ENCODE results near the gene TTC9C. TPM values are rescaled to one million over a fixed set of nuclear protein-coding genes. Genes with fewer than 3 reads are reported as not detected.
A peak's percentile ranks its signal among the peaks of the same experiment; 100 is the strongest.

Gene TTC9C
- total and polyA plus RNA-seq, 2 of the 13 experiments (the other 11 are each of a cell fraction or from before 2014, with no cell fraction given): 28.0 to 36.4 TPM

GRCh38 chr11:62771144-62772021 lies 43.1 kb downstream of the TTC9C start, which contains the start of gene TAF6L (continued):
- TF ChIP-seq ATF2 (CRISPR knock-in tag; IDR thresholded peaks at IDR 0.05): no peak; the same call in 1 of the 2 replicates
- TF ChIP-seq PAWR (CRISPR knock-in tag; IDR thresholded peaks at IDR 0.05; ENCODE audit: borderline replicate concordance): no peak
- peak; percentile 51; the same call in 1 of the 2 replicates for TF ChIP-seq ZNF556 (CRISPR knock-in tag; IDR thresholded peaks at IDR 0.05; ENCODE audit: borderline replicate concordance)
- peak; percentile 67; the same call in 1 of the 2 replicates for TF ChIP-seq KDM3A (CRISPR knock-in tag; IDR thresholded peaks at IDR 0.05; ENCODE audit: low read depth)
- TF ChIP-seq EED (CRISPR knock-in tag; IDR thresholded peaks at IDR 0.05): 0 out of 2 replicates have a peak, but pooled peaks have one; percentile 63
- no peak for TF ChIP-seq SETDB1 (CRISPR knock-in tag; IDR thresholded peaks at IDR 0.05; ENCODE audit: borderline replicate concordance)
- TF ChIP-seq FOXC1 (CRISPR knock-in tag; IDR thresholded peaks at IDR 0.05; ENCODE audit: borderline replicate concordance): no peak
- no peak for TF ChIP-seq TBP (CRISPR knock-in tag; IDR thresholded peaks at IDR 0.05)
- no peak for TF ChIP-seq CENPBD1 (CRISPR knock-in tag; IDR thresholded peaks at IDR 0.05; ENCODE audit: borderline replicate concordance, low read depth)
- no peak for TF ChIP-seq TCF7 (IDR thresholded peaks at IDR 0.05; ENCODE audit: low read depth)
- peak; percentile 42; the same call in 1 of the 2 replicates for TF ChIP-seq RARA (CRISPR knock-in tag; IDR thresholded peaks at IDR 0.05)
- TF ChIP-seq HOMEZ (CRISPR knock-in tag; IDR thresholded peaks at IDR 0.05; ENCODE audit: low read depth): 0 out of 2 replicates have a peak, but pooled peaks have one; percentile 8
- TF ChIP-seq ZNF550 (CRISPR knock-in tag; IDR thresholded peaks at IDR 0.05; ENCODE audit: borderline replicate concordance): 0 out of 2 replicates have a peak, but pooled peaks have one; percentile 25
- TF ChIP-seq PREB (CRISPR knock-in tag; IDR thresholded peaks at IDR 0.05): no peak
- no peak for TF ChIP-seq ZNF572 (CRISPR knock-in tag; IDR thresholded peaks at IDR 0.05)
- TF ChIP-seq NCOA1 (CRISPR knock-in tag; IDR thresholded peaks at IDR 0.05): no peak
- TF ChIP-seq AGO2 (optimal IDR thresholded peaks at IDR 0.05; ENCODE audit: low read depth, low read length): peak; percentile 58
- TF ChIP-seq ZNF605 (CRISPR knock-in tag; IDR thresholded peaks at IDR 0.05): no peak; the same call in 1 of the 2 replicates
- peak; percentile 68 for TF ChIP-seq MAX (IDR thresholded peaks at IDR 0.05)
- TF ChIP-seq ZNF432 (CRISPR knock-in tag; IDR thresholded peaks at IDR 0.05; ENCODE audit: borderline replicate concordance): no peak
- peak; percentile 34; the same call in 1 of the 2 replicates for TF ChIP-seq ZNF777 (CRISPR knock-in tag; IDR thresholded peaks at IDR 0.05)
- no peak for TF ChIP-seq TERF1 (CRISPR knock-in tag; IDR thresholded peaks at IDR 0.05)
